ENCODE results near the gene SAP30BP. TPM values are rescaled to one million over a fixed set of nuclear protein-coding genes. Genes with fewer than 3 reads are reported as not detected.

The SAP30BP gene
- total and polyA plus RNA-seq, 8 donors: 22.4 to 106 (median 37.7) TPM

DNA sequence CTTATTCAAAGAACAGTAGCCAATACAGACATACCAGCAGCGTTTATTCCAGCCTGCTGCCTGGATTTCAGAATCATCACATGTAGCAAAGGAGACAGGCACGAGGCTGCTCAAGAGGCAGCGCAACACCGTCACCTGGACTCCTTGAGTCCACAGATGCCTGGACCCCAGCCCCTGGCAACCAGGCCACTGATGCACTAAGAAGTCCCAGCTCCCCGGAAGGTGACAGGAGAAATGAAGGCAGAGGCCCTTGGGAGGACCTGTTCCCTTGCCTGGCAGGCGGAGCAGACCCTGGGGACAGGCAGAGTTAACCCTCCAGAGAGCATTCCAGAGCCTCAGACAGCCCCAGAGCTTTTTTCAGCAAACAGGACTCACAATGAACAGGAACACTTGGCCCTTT, 17.5 kb upstream of the SAP30BP start:
- TF ChIP-seq, protein P1, sequence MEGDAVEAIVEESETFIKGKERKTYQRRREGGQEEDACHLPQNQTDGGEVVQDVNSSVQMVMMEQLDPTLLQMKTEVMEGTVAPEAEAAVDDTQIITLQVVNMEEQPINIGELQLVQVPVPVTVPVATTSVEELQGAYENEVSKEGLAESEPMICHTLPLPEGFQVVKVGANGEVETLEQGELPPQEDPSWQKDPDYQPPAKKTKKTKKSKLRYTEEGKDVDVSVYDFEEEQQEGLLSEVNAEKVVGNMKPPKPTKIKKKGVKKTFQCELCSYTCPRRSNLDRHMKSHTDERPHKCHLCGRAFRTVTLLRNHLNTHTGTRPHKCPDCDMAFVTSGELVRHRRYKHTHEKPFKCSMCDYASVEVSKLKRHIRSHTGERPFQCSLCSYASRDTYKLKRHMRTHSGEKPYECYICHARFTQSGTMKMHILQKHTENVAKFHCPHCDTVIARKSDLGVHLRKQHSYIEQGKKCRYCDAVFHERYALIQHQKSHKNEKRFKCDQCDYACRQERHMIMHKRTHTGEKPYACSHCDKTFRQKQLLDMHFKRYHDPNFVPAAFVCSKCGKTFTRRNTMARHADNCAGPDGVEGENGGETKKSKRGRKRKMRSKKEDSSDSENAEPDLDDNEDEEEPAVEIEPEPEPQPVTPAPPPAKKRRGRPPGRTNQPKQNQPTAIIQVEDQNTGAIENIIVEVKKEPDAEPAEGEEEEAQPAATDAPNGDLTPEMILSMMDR (IDR thresholded peaks at IDR 0.05): no peak
- ATAC-seq (no peak), FAIRE-seq (no peak), DNase-seq (no peak)
- Histone ChIP-seq H3K27me3 (no peaks in the 10 kb centered on the region), H3K4me1 (peaks cover 9 to 21% (median 13%) of the 10 kb centered on the region in 3 donors), H3K27ac (no peak overlapping the region), H3K4me3 (no peak overlapping the region), H3K9me3 (no peaks in the 10 kb centered on the region), H3K36me3 (peaks cover 0 to 11% (median 7%) of the 10 kb centered on the region in 3 donors)
- 87 to 94% methylated on average over 6 of the region's 6 CpGs for WGBS, 2 donors
- intact Hi-C loops (cut with DNase I): no loop called here

DNA sequence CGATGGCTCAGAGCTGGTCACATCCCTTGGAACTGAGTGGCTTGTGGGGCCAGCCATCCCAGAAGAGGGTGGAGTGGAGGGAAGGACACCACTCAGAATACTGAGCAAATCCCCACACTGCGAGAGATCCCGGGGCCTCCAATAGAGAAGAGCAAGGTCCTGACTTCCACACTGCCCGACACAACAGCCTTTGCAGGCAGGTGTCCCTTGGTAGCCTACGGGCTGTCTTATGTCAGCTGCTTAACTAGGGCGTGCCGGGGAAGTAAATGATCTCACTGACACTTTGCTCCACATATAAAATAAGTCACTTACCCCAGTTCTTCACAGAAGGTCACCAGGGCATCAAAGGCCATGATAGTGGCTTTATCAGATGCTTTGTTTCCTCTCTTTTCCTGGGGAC, 16.3 kb upstream of the SAP30BP start:
- Histone ChIP-seq H3K9me3 (no peaks in the 10 kb centered on the region), H3K36me3 (peaks cover 0 to 11% (median 7%) of the 10 kb centered on the region in 3 donors), H3K27ac (no peak overlapping the region), H3K4me1 (peaks cover under 1 to 10% (median 5%) of the 10 kb centered on the region in 3 donors), H3K27me3 (no peaks in the 10 kb centered on the region), H3K4me3 (no peak overlapping the region)
- FAIRE-seq: no peak
- 92 to 96% methylated on average over 7 of the region's 7 CpGs for WGBS, 2 donors
- ATAC-seq: no peak
- intact Hi-C loops (cut with DNase I): no loop called here
- DNase-seq: no peak
- TF ChIP-seq, protein P1 (IDR thresholded peaks at IDR 0.05): no peak

DNA sequence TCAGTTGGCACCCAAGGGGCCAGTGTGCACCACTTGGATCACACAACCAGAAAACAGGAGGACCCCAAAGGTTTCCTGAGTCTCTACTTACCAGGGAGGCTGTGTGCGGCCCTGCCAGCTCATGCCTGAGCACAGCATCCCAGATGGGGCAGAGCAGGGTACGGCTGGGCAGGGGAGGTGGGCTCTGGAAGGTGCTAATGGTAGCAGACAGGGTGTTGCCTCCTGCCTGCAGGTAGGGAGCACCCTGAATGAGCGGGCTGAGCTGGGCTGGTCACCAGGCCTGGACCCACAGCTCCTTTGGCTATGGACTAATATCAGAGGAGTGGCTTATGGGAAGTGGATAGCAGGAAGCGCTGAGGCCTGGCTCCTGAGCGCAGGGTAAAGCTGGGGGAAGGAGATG, 14.8 kb upstream of the SAP30BP start:
- intact Hi-C loops (cut with DNase I): no loop called here
- FAIRE-seq: no peak
- DNase-seq: peak in 2 of 6 donors; percentile 15 to 33
- Histone ChIP-seq H3K27me3 (no peaks in the 10 kb centered on the region), H3K4me1 (no peaks in the 10 kb centered on the region), H3K4me3 (no peak overlapping the region), H3K27ac (no peak overlapping the region), H3K36me3 (peaks cover 0 to 15% (median 7%) of the 10 kb centered on the region in 3 donors), H3K9me3 (no peaks in the 10 kb centered on the region)
- TF ChIP-seq, protein P1 (IDR thresholded peaks at IDR 0.05): no peak
- no peak for ATAC-seq
- 90 to 92% methylated on average over 5 of the region's 5 CpGs for WGBS, 2 donors

DNA sequence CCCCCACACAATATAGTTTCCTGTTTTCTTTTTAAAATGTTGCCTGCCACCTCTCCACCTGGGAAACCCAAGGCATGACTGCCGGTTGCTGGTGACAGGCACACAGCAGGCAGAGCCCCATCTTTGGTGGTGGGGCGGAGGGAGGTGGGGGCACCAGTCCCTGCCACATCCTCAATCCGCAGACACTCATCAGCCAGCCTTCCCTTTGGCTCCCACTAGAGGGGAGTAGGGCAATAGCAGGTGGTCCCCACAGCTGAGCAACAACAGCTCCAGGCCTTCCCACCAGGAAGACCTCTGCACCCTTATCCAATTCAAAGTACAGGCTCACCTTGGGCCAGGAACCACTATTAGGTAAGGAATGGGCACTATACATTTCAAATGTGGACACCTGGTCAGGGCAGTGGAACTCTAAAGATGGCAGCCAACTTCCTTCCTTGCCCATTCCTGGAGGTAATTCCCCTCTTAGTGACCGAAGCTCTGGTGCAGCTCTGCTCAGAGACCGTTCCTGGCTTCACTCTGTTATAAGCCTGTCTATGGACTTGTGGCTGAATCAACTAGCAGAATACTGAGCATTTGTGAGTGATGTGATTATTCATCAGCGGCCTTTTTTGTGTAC, 14.1 kb upstream of the SAP30BP start:
- H3K9me3 ChIP-seq: no peaks in the 10 kb centered on the region
- H3K4me1 ChIP-seq: no peaks in the 10 kb centered on the region
- WGBS, 2 donors: 75 to 76% methylated on average over 6 of the region's 6 CpGs
- H3K4me3 ChIP-seq: no peak overlapping the region
- no peak overlapping the region for H3K27ac ChIP-seq
- DNase-seq: peak in 1 of 6 donors; percentile 40
- peak in 3 of 4 donors; percentile 77 to 84 (median 83) for ATAC-seq
- FAIRE-seq: no peak
- peaks cover 0 to 17% (median 7%) of the 10 kb centered on the region in 3 donors for H3K36me3 ChIP-seq
- intact Hi-C loops (cut with DNase I): no loop called here
- H3K27me3 ChIP-seq: no peaks in the 10 kb centered on the region
- TF ChIP-seq, protein P1 (IDR thresholded peaks at IDR 0.05): peak in 2 of 4 donors; percentile 42 to 55

DNA sequence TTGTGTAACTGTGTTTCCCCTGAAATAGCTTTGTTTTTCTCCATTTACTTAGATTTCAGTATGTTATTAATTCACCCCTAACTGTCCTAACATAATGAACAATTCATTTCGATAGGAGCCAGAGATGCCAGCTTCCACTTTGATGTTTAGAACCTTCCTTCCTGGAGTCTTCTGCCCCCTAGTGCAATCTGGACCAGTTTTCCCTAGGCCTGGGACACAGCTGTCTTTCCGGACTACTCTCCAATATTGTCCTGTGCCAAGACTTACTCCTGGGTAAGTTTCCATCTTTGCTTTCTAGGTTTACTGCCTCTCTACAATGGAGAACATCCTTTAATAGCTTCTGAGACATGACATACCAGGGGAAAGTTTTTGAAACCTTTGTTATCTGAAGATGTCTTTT, 13.0 kb upstream of the SAP30BP start:
- WGBS, 2 donors: 38 to 41% methylated on average over 2 of the region's 2 CpGs
- ATAC-seq (peak in 3 of 4 donors; percentile 24 to 50 (median 42)), DNase-seq (no peak), FAIRE-seq (no peak)
- H3K4me1 ChIP-seq: no peaks in the 10 kb centered on the region
- H3K27me3 ChIP-seq: no peaks in the 10 kb centered on the region
- intact Hi-C loops (cut with DNase I): no loop called here
- H3K9me3 ChIP-seq: no peaks in the 10 kb centered on the region
- TF ChIP-seq, protein P1 (IDR thresholded peaks at IDR 0.05): no peak
- peaks cover 0 to 17% (median 7%) of the 10 kb centered on the region in 3 donors for H3K36me3 ChIP-seq
- H3K4me3 ChIP-seq: no peak overlapping the region
- H3K27ac ChIP-seq: no peak overlapping the region
